NCI-H446 treated with DMSO at 0.1 percent for 48 hours (cell line): ENCODE data around the gene RACK1.
"Not testable (repeated sequence)": the region's sequence is repeated elsewhere in the genome, so short reads cannot be mapped to it uniquely, and the experiment has no call there.

Experiments
- DNase-seq: peaks from one replicate; lab custom pipeline; 2025; lab: John Stamatoyannopoulos, UW

The RACK1 gene

GRCh38 chr5:181214249-181214648, 29.5 kb downstream of the RACK1 start:
- DNase-seq, result not testable (repeated sequence)

DNA sequence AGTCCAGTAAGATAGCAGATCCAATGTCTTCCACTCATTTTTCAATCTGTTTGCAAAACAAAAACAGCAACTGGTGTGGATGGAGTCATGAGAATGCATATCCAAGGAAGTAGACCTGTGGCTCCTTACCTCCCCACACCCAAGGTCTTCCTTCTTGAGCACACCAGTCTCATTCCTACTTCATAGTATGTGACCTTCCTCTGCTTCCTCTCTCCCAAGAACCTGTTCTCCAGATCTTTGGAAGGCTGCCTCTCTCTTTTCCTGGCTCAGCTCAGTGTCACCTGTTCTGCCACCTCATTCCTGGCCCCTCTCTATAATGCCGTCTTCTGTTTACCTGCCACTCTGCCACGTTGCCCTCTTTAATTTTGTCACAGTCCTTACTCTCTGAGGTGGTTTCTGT, 30.8 kb downstream of the RACK1 start:
- no peak for DNase-seq

- DNase-seq, result no peak
Measured at GRCh38 chr5:181212080-181212479, 31.6 kb downstream of the RACK1 start.

GRCh38 chr5:181211208-181211607, 32.5 kb downstream of the RACK1 start:
- no peak for DNase-seq

GRCh38 chr5:181210698-181211097, 33.0 kb downstream of the RACK1 start:
- DNase-seq, result not testable (repeated sequence)

GRCh38 chr5:181210148-181210547, 33.6 kb downstream of the RACK1 start:
- DNase-seq, result not testable (repeated sequence)

- not testable (repeated sequence) for DNase-seq
Measured at GRCh38 chr5:181209006-181209405, 34.7 kb downstream of the RACK1 start.

DNA sequence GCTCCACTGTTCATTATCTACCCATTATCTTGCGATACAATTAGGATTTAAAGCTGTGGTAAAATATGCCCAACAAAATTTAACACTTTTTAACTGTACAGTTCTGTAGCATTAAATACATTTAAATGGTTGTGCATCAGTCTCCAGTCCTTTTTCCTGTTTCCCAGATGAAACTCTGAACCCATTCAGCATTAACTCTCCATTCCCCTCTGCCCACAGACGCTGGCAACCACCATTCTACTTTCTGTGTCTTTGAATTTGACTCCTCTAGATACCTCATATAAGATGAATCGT, 35.8 kb downstream of the RACK1 start:
- no peak for DNase-seq

DNA sequence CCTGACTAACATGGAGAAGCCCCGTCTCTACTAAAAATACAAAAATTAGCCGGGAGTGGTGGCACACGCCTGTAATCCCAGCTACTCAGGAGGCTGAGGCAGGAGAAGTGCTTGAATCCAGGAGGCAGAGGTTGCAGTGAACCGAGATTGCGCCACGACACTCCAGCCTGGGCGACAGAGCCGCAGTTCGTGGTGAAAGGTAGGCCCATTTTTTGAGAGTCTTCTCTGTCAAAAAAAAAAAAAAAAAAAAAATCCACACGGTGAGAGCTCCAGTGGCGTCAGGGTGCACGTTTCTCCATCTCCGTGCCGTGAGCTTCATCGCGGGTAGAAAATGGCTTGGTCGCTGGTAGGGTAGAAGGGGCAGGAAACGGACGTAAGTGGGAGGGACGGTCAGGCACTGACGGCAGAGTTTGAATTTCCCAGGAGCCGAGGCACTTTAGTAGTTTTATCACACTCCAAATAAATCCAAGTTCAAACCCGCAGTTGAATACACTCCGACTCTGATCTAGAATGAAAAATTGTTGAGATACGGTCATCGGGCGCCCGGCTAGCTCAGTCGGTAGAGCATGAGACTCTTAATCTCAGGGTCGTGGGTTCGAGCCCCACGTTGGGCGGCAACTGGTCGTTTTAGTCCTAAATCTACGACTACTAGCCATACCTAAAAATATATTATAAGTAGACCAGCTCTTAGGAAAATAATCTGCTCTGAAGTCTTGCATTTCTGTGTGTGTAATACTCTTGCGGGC, 36.3 kb downstream of the RACK1 start:
- no peak for DNase-seq

- no peak for DNase-seq
Measured at GRCh38 chr5:181205761-181206649, 37.7 kb downstream of the RACK1 start.

DNA sequence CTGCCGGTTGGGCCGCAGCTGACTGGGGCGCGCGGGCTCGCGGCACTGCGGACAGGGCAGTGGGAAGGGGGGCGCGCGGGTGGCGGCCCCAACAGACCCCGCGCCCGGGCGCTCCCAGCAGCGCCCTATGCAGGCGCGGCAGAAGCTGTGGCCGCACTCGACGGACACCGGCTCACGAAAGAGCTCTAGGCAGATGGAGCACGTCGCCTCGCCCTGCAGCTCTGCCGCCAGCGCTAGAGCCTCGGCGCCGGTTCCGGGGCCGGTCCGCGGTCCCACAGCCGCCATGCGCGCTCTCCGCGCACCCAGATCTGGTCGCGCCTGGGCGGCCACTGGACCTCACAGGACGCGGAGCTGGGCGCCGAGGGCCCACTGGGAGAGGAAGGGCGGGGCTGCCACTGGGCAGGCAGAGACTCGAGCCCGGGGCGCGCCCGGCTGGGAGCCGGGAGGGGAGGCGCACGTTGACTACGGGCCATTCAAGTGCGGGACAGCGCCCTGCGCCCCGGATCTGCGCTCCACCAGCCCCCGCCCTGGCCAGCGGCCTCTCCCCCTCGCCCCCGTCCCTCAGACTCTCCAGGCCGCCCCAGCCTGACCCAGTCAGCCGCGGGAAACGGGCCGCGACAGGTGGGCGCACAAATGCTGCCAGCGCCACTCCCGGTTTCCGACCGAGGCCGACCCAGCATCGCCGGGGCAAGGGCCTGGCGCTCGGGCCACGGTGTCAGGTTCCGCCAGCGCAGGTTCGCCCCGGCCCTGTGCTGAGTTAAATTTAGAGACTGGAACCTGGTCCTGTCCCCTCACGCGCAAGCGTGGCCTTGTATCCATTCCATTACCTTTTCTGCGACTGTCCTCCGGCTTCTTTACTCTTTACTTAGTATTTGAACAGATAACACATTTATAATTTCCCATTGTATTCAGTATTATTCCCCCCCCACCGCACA, 38.6 kb downstream of the RACK1 start, which contains the start of gene TRIM7:
Gene TRIM7, minus strand, starts transcription at position 371 of the 935 bp plus-strand sequence. Its CDS starts 86 bp downstream, at position 285.
- no peak for DNase-seq

GRCh38 chr5:181204113-181204825, 39.4 kb downstream of the RACK1 start:
- no peak for DNase-seq

- no peak for DNase-seq
Measured at GRCh38 chr5:181203777-181204112, 40.0 kb downstream of the RACK1 start.

GRCh38 chr5:181203093-181203711, 40.5 kb downstream of the RACK1 start:
- DNase-seq, result no peak

- no peak for DNase-seq
Measured at GRCh38 chr5:181200816-181201215, 42.9 kb downstream of the RACK1 start.

- DNase-seq, result no peak
Measured at GRCh38 chr5:181199881-181200638, 43.6 kb downstream of the RACK1 start.

- no peak for DNase-seq
Measured at GRCh38 chr5:181198905-181199519, 44.7 kb downstream of the RACK1 start.

DNA sequence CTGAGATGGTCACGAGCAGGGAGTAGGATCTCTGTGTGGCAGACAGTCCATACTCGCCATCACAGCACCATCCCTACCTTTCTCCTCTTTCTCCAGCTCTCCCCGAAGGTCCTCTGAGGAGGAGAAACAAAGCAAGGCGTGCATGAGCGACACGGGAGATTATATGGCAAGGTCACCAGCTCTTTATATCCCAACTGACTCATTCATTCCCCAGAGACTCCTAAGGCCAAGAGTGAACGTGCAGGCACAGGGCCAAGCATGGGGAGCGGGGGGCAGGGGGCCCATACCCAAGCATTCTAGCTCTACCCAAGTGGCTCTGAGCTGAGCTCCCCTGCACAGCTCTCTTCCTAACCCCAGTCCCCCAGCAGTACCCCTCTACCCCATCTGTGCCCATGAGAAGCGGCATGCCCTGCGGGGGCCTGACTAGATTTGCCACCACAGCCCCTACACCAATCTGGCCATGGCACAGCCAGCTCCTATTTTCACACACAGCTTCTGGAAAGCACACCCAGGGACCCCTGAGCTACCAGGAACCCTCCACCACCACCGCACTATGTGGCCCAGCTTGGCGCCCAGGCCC, 45.5 kb downstream of the RACK1 start:
- DNase-seq, result no peak

DNA sequence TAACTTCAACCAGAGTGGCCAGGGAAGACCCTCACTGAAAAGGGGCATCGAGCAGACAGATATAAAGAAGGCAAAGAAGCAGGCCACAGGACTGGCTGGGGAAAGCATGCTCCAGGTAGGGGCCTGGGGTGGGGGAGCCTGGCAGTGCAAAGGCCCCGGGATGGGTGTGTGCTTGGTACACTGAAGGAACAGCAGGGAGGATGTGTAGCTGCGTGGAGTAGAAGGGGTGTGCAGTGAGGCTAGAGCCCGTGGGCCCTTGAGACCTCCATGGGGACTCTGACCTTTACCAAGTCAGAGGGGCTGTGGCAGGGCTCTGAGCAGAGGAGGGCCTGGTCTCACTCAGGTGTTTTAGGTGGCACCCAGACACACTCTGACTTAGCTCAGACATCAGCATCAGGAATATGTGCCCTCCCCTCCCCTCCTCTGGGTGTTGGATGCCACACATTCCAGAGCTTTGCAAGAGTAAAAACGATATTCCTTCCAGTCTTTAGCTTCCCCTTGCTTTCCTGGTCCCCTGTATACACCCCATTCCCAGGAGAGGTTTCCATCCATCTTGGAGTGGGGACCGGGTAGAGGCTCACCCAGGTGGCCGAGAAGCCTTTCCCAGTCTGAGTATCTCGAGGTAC, 46.3 kb downstream of the RACK1 start:
- no peak for DNase-seq
